ENCODE results near the gene TRNP1. TPM values are rescaled to one million over a fixed set of nuclear protein-coding genes. Genes with fewer than 3 reads are reported as not detected.

Gene TRNP1
- total RNA-seq, 2 experiments from 2014 or later: 0.19 to 0.20 TPM

- peaks cover 6% of the 10 kb centered on the region for H3K27me3 Mint-ChIP-seq
- ATAC-seq (ENCODE audit: poor library complexity): no peak
Observed at GRCh38 chr1:27037518-27037917, 44.0 kb downstream of the TRNP1 start.

GRCh38 chr1:27038020-27038419 lies 44.5 kb downstream of the TRNP1 start:
- TF ChIP-seq CTCF (IDR thresholded peaks at IDR 0.05): no peak
- Mint-ChIP-seq H3K27me3 (peaks cover 6% of the 10 kb centered on the region), H3K4me3 (no peak overlapping the region), H3K9me3 (no peaks in the 10 kb centered on the region), H3K4me1 (ENCODE audit: low read depth) (no peaks in the 10 kb centered on the region), H3K27ac (no peak overlapping the region), H3K36me3 (ENCODE audit: low read depth) (no peaks in the 10 kb centered on the region)
- H3K9me3 ChIP-seq (ENCODE audit: control insufficient read depth in 1 of 2, insufficient read depth in 1 of 2, low read length in 2 of 2): no peaks in the 10 kb centered on the region
- intact Hi-C loops (cut with DNase I, micrococcal nuclease): no loop called here
- H3K27me3 ChIP-seq (ENCODE audit: control insufficient read depth in 1 of 2, insufficient read depth in 2 of 2, low read length in 2 of 2): peaks cover 0 to 3% of the 10 kb centered on the region in 2 experiments
- ChIA-PET POLR2A (no interaction called here), CTCF (no interaction called here)
- no peak overlapping the region for H3K27ac ChIP-seq (ENCODE audit: low read depth in 1 of 2, low read length in 2 of 2)
- H3K4me1 ChIP-seq (ENCODE audit: insufficient read depth, low read length): no peaks in the 10 kb centered on the region
- no peak for ATAC-seq (ENCODE audit: poor library complexity)
- no peak overlapping the region for H3K4me3 ChIP-seq (ENCODE audit: low read length)
- no peaks in the 10 kb centered on the region for H3K36me3 ChIP-seq (ENCODE audit: insufficient read depth, low read length)
- no peak for DNase-seq

More at GRCh38 chr1:27037518-27037917, 44.0 kb downstream of the TRNP1 start:
- Histone ChIP-seq H3K27me3 (ENCODE audit: control insufficient read depth in 1 of 2, insufficient read depth in 2 of 2, low read length in 2 of 2) (peaks cover 0 to 3% of the 10 kb centered on the region in 2 experiments), H3K9me3 (ENCODE audit: control insufficient read depth in 1 of 2, insufficient read depth in 1 of 2, low read length in 2 of 2) (no peaks in the 10 kb centered on the region), H3K36me3 (ENCODE audit: insufficient read depth, low read length) (no peaks in the 10 kb centered on the region), H3K27ac (ENCODE audit: low read depth in 1 of 2, low read length in 2 of 2) (no peak overlapping the region), H3K4me3 (ENCODE audit: low read length) (no peak overlapping the region), H3K4me1 (ENCODE audit: insufficient read depth, low read length) (no peaks in the 10 kb centered on the region)
- H3K36me3 Mint-ChIP-seq (ENCODE audit: low read depth): no peaks in the 10 kb centered on the region
- ChIA-PET CTCF (no interaction called here), POLR2A (no interaction called here)
- H3K27ac Mint-ChIP-seq: no peak overlapping the region
- intact Hi-C loops (cut with DNase I, micrococcal nuclease): no loop called here
- H3K4me1 Mint-ChIP-seq (ENCODE audit: low read depth): no peaks in the 10 kb centered on the region
- no peak for DNase-seq
- H3K9me3 Mint-ChIP-seq: no peaks in the 10 kb centered on the region
- no peak for TF ChIP-seq CTCF (IDR thresholded peaks at IDR 0.05)
- no peak overlapping the region for H3K4me3 Mint-ChIP-seq

GRCh38 chr1:27042670-27043069 lies 49.2 kb downstream of the TRNP1 start:
- DNase-seq (no peak), ATAC-seq (ENCODE audit: poor library complexity) (no peak)
- H3K4me3 Mint-ChIP-seq: no peak overlapping the region
- Histone ChIP-seq H3K27ac (ENCODE audit: low read depth in 1 of 2, low read length in 2 of 2) (no peak overlapping the region), H3K4me3 (ENCODE audit: low read length) (no peak overlapping the region), H3K27me3 (ENCODE audit: control insufficient read depth in 1 of 2, insufficient read depth in 2 of 2, low read length in 2 of 2) (no peaks in the 10 kb centered on the region), H3K36me3 (ENCODE audit: insufficient read depth, low read length) (no peaks in the 10 kb centered on the region), H3K9me3 (ENCODE audit: control insufficient read depth in 1 of 2, insufficient read depth in 1 of 2, low read length in 2 of 2) (no peaks in the 10 kb centered on the region), H3K4me1 (ENCODE audit: insufficient read depth, low read length) (peaks cover 20% of the 10 kb centered on the region)
- H3K4me1 Mint-ChIP-seq (ENCODE audit: low read depth): peaks cover 21% of the 10 kb centered on the region
- H3K27me3 Mint-ChIP-seq: peaks cover 6% of the 10 kb centered on the region
- ChIA-PET POLR2A (no interaction called here), CTCF (interaction anchor here (0.6 kb wide), 1 partner anchor 30 kb away, joined by 3 read pairs; the partner anchor contains the start of gene TENT5B)
- H3K9me3 Mint-ChIP-seq: no peaks in the 10 kb centered on the region
- H3K27ac Mint-ChIP-seq: no peak overlapping the region
- no peak for TF ChIP-seq CTCF (IDR thresholded peaks at IDR 0.05)
- H3K36me3 Mint-ChIP-seq (ENCODE audit: low read depth): no peaks in the 10 kb centered on the region
- intact Hi-C loops (cut with DNase I, micrococcal nuclease): loop anchor here in 1 of 2 experiments (5.0 kb wide), 2 partner anchors 155 to 355 kb away; no protein-coding TSS in a partner anchor
